CD4-positive, alpha-beta T cell treated with Interleukin-12 subunit alpha and Interleukin-12 subunit beta, for 1 hour (primary cell): ENCODE measurements around the gene NFKBIE.
"Not testable (repeated sequence)": the region's sequence is repeated elsewhere in the genome, so short reads cannot be mapped to it uniquely, and the experiment has no call there.

Experiments used
- DNase-seq: peaks from one replicate; pipeline ENCODE4 v3.0.0-alpha.2; 2020

Gene NFKBIE

DNA sequence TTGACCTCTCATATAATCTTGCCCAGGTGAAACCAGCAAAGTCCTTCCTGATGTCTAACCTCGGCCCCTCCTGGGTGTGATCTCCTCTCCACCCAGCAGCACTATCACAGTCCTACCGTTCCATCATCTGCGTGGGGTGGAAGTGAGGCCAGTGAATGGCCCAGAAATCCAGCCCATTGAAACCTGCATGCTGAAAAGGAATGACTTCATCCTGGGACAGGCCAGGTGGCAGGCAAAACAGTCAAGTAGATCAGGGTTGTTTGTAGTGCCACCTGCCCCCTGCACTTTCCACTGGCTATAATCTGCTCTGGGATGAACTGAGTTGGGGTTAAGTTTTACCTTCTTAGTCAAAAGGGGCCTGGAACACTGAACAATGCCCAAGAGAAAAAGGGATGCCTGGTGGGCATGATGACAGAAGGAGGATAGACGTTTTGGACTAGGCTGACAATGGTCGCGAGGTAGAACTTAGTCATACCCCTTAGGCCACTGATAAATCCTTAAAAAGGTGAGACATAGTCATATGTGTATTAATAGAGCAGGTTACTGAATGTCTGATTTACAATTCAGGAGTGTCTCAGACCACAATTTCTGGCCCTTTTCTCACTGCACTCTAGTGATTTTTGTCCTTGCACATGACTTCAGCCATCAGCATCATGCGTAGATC, 26.5 kb downstream of the NFKBIE start:
- no peak for DNase-seq

DNA sequence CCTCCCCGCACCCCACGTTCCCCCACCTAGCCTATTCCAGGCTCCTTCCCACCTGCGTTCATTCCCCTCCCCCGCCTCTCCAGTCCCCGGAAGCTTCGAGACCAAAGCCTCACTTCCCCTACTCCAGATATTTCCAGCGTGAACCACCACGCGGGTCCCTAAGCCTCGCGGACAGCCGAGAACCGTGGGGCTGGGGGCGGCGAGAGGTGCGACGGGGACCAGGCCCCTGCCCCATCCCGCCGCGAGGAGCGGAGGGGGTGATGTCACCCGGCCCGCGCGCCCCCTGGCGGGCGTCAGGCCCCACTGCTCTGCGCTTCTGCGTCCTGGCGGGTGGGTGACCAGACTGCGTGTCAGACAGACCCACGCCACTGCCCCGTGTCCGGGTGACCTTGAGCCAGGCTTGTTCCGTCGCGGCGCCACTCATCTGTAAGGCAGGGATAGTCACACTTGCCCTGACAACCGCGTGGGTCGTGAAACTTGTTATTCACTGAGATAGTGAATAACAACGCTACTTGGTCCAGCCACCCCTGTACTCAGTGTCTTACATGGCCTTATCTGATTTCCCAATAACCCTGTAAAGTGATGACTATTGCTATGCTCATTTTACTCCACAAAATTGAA, 27.4 kb downstream of the NFKBIE start:
- DNase-seq = peak; percentile 83

DNA sequence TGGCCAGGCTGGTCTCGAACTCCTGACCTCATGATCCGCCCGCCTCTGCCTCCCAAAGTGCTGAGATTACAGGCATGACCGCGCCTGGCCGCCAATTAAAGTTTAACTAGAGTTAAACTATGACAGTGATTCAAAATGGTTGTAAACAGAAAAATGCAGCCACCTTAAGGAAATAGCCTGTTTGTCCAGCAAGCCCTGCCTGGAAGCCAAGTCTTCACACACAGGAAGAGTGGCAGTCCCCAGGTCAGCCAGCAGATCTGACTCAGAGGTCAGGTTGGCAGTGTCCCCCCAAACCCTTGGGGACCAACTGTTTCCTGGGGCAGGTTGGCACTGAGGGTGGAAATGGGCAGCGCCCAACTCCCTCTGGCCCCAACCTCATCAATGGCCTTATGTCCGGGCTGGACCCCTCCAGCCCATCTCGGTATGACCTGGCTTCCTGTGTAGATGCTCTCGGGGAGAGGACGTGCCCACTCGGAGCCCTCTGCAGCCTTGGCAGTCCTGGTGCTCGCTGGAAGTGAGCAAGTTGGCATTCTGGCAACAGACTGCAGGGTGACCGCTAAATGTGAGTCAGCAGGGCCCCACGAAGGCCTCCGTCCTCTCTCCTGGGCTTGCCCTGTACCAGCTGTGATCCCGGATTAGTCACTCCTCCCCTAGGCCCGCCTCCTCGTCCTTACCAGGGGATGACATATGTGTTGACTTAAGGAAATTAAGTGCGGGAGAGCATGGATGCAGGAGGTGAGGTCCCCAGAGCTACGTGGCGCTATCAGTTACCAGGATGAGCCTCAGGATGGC, 28.1 kb downstream of the NFKBIE start:
- DNase-seq = peak; percentile 81

DNA sequence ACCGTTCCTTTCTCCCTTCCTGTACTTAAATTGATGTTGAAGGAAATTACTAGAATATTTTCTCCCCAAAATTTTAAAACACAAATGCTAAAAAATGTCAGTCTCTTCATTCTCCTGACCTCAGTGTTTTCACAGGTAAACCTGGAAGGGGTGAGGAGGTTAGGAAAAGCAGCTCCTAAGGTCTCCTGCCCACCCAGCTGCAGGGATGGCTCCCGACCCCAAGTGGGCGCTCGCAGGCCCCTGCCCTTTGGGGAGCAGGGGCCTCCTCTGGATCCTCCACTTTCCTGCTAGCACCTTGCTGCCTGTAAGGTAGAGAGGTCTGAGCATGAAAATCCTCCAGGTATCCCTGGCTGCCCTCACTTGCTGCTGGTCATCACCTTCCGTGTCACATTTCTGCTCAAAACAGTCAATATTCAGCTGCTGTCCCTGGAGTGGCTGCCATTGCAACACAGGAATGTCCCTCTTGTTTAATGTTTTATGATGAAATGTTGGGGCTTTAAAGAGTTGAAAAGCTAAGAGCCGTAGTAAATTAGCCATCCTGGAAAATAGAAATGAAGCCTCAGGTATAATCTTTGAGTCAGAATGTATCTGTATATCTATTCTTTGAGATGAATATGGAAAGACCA, 29.3 kb downstream of the NFKBIE start:
- DNase-seq = no peak

DNA sequence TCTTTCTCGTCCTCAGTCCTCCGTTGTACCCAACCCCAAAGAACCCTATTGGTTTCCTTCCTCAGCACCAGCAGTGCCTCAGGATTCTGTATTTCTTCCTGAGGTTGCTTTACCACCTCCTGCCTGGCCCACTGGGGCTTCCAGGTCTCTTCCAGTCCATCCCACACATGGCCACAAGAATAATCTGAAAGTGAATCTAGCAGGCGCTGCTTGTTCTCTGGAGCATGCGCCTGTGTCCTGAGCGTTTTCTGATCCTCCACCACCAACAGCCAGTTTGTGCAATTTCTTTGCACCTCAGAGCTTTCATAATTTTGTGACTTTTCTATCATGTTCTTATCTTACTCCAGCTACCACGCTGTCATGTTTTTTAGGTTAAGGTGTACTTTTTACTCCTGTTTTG, 30.1 kb downstream of the NFKBIE start:
- DNase-seq = no peak

DNA sequence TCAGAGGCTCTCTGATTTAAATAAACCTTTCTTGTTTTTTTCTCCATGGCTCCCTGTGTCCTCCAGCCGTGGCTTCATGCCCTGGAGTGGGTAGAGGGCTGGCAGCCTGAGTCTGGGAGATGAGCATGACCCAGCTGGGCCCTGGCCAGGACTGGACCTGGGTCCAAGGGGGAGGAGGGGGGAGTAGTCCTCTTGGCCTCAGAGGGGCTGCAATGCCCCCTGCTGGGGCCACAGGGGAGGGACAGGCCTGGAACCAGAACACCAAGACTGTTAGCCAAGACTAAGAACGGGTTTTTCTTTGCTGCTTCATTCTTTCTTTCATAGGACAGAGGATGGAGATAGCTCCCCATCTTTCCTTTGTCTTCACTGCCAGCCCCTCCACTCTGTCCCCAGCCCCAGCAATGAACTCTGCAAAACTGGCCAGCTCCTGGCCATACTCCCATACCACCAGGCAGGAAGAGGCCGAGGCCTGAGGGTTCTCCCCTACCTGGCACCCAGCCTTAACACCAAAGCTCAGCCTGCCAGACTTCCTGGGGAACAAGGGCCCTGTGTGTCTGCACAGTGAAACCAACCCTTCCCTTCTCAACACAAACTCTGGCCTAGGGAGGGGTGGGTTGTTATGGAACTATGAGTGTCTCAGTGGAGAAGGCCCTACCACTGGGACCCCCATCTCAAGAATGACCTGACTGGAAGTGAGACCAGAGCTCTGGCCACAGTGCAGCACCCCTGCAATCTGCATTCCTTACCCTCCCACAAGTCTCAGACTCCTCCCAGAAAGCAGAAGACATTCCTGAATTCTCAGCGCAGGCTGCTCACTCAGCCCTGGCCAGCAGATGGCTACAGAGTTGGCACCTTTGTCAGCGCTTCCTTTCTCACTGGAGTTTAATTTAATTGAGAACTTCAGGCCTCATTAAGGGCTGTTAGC, 31.0 kb downstream of the NFKBIE start:
- no peak for DNase-seq

DNA sequence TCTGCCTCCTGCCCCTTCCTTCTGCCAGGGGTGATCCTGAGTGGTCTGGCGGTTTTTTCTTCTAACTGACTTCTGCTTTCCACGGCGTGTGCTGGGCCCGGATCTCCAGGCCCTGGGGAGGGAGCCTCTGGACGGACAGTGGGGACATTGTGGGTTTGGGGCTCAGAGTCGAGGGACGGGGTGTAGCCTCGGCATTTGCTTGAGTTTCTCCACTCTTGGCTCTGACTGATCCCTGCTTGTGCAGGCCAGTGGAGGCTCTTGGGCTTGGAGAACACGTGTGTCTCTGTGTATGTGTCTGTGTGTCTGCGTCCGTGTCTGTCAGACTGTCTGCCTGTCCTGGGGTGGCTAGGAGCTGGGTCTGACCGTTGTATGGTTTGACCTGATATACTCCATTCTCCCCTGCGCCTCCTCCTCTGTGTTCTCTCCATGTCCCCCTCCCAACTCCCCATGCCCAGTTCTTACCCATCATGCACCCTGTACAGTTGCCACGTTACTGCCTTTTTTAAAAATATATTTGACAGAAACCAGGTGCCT, 31.7 kb downstream of the NFKBIE start:
- DNase-seq = no peak

DNA sequence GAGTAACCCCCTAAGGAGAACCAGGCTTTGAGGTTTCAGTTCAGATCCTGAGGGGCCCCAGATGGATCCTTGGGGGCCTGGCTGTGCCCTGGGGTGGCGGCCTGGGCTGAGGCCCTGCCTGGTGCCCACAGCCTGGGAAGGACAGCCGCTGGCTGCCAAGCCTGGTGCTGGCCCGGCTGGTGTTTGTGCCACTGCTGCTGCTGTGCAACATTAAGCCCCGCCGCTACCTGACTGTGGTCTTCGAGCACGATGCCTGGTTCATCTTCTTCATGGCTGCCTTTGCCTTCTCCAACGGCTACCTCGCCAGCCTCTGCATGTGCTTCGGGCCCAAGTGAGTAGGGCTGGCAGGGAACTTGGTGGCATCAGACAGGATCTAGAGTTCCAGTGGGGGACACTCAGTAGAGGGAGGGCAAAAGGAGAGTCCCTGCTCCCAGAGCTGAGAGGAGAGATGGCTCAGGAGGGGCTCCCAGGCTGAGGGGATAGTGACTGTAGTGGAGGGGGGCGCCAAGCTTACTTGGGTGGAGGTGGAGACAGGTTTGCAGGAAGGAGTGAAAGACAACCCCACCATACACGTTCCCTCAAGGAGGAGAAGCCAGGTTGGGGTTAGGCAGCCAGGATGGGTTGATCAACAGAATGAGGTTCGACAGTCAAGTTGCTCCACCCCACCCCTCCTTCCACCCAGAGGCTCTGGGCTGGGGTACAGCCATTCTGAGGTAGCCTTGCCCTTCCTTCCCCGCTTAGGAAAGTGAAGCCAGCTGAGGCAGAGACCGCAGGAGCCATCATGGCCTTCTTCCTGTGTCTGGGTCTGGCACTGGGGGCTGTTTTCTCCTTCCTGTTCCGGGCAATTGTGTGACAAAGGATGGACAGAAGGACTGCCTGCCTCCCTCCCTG, 32.4 kb downstream of the NFKBIE start:
- DNase-seq = no peak

DNA sequence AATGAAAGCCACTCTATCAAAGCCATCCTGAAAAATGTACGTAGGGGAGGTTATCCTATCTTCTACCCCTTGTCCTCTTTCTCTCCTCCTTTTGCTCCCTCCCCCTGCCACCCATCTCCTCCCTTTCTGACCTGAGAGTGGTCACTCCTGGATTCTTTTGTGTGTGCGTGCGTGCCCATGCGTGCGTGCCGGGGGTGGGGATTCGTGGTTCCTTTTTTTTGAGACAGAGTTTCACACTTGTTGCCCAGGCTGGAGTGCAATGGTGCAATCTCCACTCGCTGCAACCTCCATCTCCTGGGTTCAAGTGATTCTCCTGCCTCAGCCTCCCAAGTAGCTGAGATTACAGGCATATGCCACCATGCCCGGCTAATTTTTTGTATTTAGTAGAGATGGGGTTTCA, 33.9 kb downstream of the NFKBIE start:
- not testable (repeated sequence) for DNase-seq

DNA sequence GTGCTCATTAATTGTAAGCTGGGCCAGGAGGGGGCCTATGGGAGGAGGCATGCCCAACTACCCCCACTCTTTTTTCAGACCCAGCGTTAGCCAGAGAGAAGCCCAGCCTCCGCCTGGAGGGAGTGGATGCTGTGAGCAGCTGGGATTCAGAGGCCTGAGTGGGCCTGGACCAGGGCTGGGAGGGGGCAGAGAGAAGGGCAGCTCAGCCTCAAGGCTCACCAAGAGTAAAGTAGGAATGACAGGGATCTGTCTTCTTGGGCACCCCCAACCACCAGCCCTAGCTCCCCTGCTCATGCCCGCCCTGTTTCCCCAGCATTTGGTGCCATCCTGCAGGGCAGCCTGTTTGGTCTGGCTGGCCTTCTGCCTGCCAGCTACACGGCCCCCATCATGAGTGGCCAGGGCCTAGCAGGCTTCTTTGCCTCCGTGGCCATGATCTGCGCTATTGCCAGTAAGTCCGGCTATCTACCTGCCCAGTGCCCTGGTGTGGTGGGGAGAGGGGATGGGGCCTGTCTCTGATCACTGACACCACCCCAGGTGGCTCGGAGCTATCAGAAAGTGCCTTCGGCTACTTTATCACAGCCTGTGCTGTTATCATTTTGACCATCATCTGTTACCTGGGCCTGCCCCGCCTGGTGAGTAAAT, 35.2 kb downstream of the NFKBIE start:
- no peak for DNase-seq

DNA sequence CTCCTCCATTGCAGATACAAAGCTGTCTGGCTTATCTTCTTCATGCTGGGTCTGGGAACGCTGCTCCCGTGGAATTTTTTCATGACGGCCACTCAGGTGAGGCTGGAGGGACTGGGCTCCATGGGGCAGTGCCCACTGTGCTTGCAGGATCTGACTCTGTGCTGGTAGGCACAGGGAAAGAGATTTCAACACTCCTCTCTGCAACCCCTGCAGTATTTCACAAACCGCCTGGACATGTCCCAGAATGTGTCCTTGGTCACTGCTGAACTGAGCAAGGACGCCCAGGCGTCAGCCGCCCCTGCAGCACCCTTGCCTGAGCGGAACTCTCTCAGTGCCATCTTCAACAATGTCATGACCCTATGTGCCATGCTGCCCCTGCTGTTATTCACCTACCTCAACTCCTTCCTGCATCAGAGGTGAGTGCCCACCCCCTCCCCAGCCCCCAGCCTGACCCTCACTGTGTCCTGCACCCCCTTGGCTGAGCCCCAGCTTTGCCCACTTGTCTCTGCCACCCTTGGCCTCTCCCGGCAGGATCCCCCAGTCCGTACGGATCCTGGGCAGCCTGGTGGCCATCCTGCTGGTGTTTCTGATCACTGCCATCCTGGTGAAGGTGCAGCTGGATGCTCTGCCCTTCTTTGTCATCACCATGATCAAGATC, 35.8 kb downstream of the NFKBIE start:
- no peak for DNase-seq

DNA sequence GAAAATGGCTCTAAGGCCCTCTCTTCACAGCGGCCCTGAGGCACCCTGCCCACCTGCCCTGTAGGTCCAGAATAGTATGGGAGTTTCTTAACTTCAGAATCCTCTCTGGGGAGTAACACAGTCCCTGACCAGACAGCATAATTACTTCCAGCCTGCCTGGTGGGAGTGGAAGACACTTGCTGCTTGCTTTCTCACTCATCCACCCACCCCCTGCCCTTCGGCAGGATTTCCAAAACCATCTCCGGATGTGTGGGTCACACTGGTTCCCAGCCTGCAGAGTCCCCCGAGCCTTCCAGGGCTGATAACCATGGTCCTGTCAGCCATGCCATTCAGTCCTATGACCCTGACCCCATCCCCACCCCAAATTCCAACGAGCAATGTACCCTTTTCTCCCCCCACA, 36.5 kb downstream of the NFKBIE start:
- no peak for DNase-seq

DNA sequence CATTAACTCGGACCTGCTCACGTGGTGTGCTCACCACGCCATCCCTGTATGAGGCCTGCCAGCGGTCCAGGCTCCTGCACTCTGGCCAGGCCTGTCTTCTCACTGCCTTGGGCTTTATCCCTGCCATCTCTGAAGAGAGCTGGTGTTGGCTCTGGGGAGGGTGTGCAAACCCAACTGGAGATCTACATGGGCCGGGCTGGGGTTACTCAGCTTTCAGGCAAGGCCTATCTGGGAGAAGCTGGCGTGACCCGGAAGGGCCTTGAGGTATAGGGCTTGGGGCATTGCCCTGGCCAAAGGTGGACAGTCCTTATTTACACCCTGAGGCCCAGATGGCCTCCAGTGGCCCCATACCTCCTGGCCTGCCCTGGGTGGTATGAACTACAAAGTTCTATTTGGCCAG, 36.9 kb downstream of the NFKBIE start:
- DNase-seq = no peak

DNA sequence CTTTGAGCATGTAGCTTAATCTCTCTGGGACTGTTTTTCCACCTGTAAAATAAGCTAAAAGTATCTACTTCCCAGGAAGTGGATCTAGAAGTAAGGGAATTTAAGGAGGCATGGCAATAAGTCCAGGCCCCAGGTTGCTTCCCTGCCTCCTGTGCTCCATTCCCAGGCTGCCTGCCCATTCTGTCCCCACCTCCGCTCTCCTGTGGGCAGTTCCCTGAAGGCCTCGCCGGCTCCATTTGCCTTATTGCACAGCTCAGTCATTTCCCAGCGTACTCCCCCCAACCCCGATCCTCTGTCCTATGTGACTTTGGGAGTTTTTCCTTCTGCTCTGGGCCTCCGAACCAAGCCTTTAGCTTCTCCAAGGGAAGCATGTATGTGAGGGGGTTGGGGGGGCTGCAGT, 37.3 kb downstream of the NFKBIE start:
- DNase-seq = no peak

DNA sequence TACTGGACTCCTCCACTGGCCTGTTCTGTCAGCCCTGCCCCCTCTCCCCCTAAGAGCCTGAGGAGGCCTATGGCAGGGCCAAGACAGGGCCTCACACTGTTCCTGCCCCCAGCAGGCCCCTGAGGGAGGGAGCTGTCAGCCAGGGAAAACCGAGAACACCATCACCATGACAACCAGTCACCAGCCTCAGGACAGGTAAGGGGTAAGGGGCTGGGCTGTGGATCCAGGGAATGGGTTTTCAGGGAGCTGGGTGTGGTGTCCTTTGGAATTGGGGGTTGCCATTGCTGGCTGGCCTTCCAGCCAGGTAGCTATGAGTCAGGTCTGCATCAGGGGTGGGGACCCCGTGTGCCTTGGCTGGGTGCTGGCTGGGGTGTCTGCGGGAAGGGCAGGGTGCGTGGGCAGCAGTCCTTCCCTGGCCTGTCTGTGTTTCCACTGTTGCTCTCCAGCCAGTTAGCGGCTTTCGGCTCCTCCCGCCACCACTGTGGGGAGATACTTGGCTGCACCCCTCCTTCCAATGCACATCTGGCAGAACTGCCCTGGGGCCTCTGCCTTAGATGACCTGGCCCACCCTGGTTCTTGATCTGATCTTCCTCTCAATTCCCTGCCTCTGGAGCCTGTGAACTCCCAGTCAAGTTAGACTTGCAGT, 38.1 kb downstream of the NFKBIE start:
- DNase-seq = no peak

DNA sequence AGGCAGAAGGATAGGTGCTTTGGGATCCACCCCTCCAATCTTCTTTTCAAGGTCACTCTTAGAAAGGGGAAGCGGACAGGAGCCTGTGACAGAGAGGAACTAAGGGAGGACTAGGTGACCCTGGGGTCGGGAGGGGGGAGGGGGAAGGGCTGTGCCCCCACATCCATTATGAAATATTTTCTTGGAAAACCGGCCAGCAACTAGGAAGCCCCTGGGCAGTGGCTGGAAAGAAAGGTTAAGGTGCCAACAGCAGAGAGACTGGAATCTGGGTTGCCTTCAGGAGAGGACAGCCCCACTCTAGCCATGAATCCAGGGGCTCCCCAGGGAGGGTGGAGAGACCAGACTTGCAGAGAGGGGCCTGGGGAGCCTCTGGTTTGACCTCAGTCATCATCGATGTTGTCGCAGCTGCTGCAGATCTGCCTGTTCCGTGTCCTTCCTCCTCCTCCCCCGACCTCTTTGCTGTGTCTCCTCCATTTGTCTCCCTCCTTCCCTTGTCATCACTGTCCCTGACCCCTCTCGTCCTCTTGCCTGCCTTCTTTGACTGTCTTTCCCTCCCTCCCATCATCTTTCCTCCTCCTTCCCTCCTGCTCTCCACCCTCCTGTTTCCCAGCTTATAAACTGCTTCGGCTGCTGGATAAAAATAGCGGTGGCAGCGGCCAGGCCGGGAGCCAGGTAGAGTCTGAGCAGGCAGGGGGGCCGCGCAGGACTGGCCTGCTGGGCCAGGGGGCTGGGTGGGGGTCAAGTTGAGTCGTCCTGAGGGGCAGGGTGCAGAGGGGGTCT, 38.8 kb downstream of the NFKBIE start:
- no peak for DNase-seq

DNA sequence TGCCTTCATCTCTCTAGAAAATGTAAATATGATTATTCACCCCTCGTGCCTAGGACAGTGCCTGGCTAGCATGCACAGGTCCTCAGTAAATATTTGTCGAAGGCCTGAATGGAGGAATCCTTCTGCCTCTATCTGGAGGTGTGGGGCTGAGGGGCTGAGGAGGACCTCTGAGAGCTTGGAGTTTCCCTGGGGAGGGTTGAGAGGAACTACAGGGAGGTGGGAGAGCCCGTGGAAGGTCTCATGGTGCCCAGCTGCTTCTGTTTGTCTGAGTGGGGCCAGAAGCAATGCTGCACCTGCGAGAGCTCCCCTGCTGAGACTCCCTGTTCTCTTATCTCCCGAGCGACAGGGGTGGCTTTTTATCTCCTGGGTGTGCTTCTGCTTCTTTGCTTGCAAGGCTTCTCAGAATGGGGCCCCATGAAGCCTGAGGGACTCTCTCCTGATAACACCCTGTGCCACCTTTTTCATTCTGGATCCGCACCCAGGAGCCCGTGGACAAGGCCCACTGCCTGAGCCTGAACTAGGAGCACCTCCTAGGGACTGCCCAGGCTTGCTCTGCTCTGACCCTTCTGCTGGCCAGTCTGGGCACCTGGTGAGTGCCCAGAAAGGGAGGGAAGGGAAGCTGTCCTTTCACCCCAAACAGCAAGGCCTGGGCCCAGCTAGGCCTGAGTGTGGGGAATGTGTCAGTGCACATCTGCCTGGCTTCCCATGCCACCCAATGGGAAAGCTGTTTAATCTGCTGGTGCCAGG, 39.6 kb downstream of the NFKBIE start:
- no peak for DNase-seq

DNA sequence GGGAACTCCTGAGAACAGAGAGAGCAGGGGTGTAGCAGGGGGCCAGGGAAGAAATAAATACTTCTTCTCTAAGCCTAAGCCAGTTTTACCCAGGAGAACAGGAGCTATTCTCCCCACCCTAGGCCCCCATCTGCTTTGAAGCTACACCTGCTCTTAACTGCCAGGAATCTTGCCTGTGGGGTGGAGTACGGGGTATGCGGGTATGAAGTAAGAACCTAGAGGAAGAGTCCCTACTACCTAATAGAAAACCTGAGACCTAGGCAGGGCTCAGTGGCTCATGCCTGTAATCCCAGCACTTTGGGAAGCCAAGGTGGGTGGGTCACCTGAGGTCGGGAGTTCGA, 40.4 kb downstream of the NFKBIE start:
- no peak for DNase-seq
